Measurements from ENCODE around the gene MEOX2. TPM values are rescaled to one million over a fixed set of nuclear protein-coding genes. Genes with fewer than 3 reads are reported as not detected.

Gene MEOX2
- total and polyA plus RNA-seq, 10 of the 15 experiments (the other 5 are each of a cell fraction or from before 2014, with no cell fraction given), result not detected

DNA sequence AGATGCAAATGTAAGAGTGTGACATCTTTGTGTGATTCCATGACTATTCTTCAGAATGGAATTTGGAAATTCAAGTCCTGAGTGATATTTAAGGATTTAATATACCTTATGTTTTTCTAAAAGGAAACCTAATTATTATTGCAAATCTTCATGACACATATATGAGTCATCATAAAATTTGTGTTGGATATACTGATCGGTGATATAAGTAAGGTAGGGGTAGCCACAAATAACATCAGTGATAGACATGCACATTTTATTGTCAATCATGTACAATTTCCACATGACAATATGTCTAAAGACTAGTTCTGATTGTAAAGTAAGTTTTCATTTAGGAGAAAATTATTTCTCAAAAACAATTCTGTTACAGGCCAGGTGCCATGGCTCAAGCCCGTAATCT is 65.0 kb downstream of the MEOX2 start (continued):
- TF ChIP-seq BCL3 (IDR thresholded peaks at IDR 0.05; ENCODE audit: borderline replicate concordance, insufficient read depth, low read depth, low read length, poor library complexity, severe bottlenecking) (no peak), IRF3 (IDR thresholded peaks at IDR 0.05) (no peak)

DNA sequence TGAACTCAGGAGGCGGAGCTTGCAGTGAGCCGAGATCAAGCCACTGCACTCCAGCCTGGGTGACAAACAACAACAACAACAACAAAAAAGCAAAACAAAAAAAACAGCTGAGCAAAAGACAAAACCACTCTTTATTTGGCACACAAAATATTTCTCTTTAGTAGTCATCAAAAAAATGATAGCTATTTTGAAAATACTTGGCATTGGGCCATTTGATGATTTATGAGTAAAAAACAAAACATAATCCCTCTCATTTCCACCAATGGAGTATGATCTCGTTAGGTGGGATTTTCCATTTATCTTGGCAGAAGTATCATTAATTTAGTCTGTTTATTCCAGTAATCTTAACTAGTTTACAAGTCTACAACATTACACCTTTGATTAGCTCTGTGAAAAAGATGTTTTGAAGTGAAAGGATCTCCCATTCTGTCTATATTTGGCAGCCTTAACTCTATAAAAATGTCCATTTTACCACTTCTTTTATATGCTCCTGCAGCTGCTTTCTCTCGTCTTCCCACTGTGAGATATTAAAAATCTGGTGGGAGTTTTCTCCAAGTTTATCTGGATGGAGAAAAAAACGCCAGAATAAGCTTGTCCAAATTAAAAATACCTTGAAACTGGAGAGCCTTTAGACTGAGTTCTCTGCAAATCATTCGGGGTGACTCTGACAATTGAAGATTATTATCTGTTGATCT is 65.8 kb downstream of the MEOX2 start:
- H3K9me3 ChIP-seq (replicated peaks; ENCODE audit: control insufficient read depth, insufficient read depth, low read length), result no peaks in the 10 kb centered on the region
- no peak overlapping the region for H3K4me2 ChIP-seq (ENCODE audit: control insufficient read depth, insufficient read depth)
- H2AFZ ChIP-seq (ENCODE audit: control insufficient read depth, low read depth, low read length), result no peak overlapping the region
- H3K27me3 ChIP-seq (replicated peaks in 1 of 2; ENCODE audit: control insufficient read depth in 2 of 2, insufficient read depth in 2 of 2, low read length in 1 of 2), result no peaks in the 10 kb centered on the region
- no TSS peak for BruUV-seq (replicated peaks)
- ChIA-PET RAD21 (ENCODE audit: unreplicated experiment) (interaction anchor here (1.2 to 1.3 kb wide), 2 partner anchors 9 to 40 kb away, joined by 3 to 4 read pairs; no protein-coding TSS in a partner anchor), POLR2A (no interaction called here), SMC1A (ENCODE audit: uncharacterized antibody, unreplicated experiment) (interaction anchor here (0.8 to 2.4 kb wide), 8 partner anchors 9 to 62 kb away, joined by 3 to 18 read pairs (median 4); no protein-coding TSS in a partner anchor), CTCF (interaction anchor here (0.8 to 1.9 kb wide), 7 partner anchors 9 to 317 kb away, joined by 3 to 7 read pairs (median 3); no protein-coding TSS in a partner anchor)
- intact Hi-C loops (cut with micrococcal nuclease; ENCODE audit: unreplicated experiment), result loop anchor here (10.0 kb wide), 1 partner anchor 296 kb away; no protein-coding TSS in a partner anchor
- H3K79me2 ChIP-seq (ENCODE audit: control insufficient read depth, insufficient read depth, low read length), result no peaks in the 10 kb centered on the region
- no peaks in the 10 kb centered on the region for H4K20me1 ChIP-seq (ENCODE audit: control insufficient read depth, insufficient read depth)
- no peak overlapping the region for H3K27ac ChIP-seq (ENCODE audit: control insufficient read depth, insufficient read depth)
- H3K4me1 ChIP-seq (ENCODE audit: control insufficient read depth, insufficient read depth, low read length), result no peaks in the 10 kb centered on the region
- H3K36me3 ChIP-seq (ENCODE audit: control insufficient read depth in 2 of 2, insufficient read depth in 2 of 2, low read length in 1 of 2), result no peaks in the 10 kb centered on the region
- DNase-seq (ENCODE audit: low read depth, low spot score) (no peak), ATAC-seq (no peak), FAIRE-seq (no peak)
- H3K4me3 ChIP-seq, result no peak overlapping the region
- in situ Hi-C loops (cut with MboI), result no loop called here
- H3K9ac ChIP-seq (ENCODE audit: control insufficient read depth, insufficient read depth, low read length), result no peak overlapping the region
- 7% methylated on average over 6 of the region's 6 CpGs for WGBS (ENCODE audit: insufficient coverage, insufficient replicate concordance, low lambda C conversion rate, missing lambda C conversion rate)
- no peak for TF ChIP-seq TCF7 (IDR thresholded peaks at IDR 0.05; ENCODE audit: borderline replicate concordance)
- TF ChIP-seq TCF12 (IDR thresholded peaks at IDR 0.05; ENCODE audit: low read depth, low read length), result no peak
- no peak for TF ChIP-seq NFYB (IDR thresholded peaks at IDR 0.05; ENCODE audit: insufficient read depth, low read depth, low read length)
- no peak for TF ChIP-seq CREB1 (IDR thresholded peaks at IDR 0.05; ENCODE audit: low read depth)
- no peak for TF ChIP-seq HDAC2 (IDR thresholded peaks at IDR 0.05)
- TF ChIP-seq CUX1 (IDR thresholded peaks at IDR 0.05; ENCODE audit: insufficient replicate concordance, low read depth, low read length), result no peak
- no peak for TF ChIP-seq BHLHE40 (IDR thresholded peaks at IDR 0.05; ENCODE audit: borderline replicate concordance in 1 of 2, low read depth in 2 of 2, low read length in 1 of 2)
- TF ChIP-seq, protein P1, sequence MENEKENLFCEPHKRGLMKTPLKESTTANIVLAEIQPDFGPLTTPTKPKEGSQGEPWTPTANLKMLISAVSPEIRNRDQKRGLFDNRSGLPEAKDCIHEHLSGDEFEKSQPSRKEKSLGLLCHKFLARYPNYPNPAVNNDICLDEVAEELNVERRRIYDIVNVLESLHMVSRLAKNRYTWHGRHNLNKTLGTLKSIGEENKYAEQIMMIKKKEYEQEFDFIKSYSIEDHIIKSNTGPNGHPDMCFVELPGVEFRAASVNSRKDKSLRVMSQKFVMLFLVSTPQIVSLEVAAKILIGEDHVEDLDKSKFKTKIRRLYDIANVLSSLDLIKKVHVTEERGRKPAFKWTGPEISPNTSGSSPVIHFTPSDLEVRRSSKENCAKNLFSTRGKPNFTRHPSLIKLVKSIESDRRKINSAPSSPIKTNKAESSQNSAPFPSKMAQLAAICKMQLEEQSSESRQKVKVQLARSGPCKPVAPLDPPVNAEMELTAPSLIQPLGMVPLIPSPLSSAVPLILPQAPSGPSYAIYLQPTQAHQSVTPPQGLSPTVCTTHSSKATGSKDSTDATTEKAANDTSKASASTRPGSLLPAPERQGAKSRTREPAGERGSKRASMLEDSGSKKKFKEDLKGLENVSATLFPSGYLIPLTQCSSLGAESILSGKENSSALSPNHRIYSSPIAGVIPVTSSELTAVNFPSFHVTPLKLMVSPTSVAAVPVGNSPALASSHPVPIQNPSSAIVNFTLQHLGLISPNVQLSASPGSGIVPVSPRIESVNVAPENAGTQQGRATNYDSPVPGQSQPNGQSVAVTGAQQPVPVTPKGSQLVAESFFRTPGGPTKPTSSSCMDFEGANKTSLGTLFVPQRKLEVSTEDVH (IDR thresholded peaks at IDR 0.05; ENCODE audit: low read depth, partially characterized antibody), result no peak

All from GM12878 (cell line).